ENCODE results near the gene ACTA2. TPM values are rescaled to one million over a fixed set of nuclear protein-coding genes. Genes with fewer than 3 reads are reported as not detected.

ACTA2 gene
- total RNA-seq, 2 experiments from 2014 or later = 20.5 to 20.7 TPM

GRCh38 chr10:88913127-88913526 is 39.4 kb downstream of the ACTA2 start:
- ChIA-PET CTCF (no interaction called here), POLR2A (no interaction called here)

- ChIA-PET POLR2A (no interaction called here), CTCF (interaction anchor here (0.7 kb wide), 1 partner anchor 20 kb away, joined by 3 read pairs; no protein-coding TSS in a partner anchor)
These were observed 40.7 kb downstream of the ACTA2 start for GRCh38 chr10:88911851-88912250.

- POLR2A ChIA-PET = no interaction called here
- CTCF ChIA-PET = no interaction called here
These were observed 41.5 kb downstream of the ACTA2 start for GRCh38 chr10:88911116-88911515.

- CTCF ChIA-PET = no interaction called here
- POLR2A ChIA-PET = interaction anchor here (1.6 kb wide), 1 partner anchor 28 kb away, joined by 3 read pairs; the partner anchor contains the start of gene STAMBPL1
These were observed 44.4 kb downstream of the ACTA2 start for GRCh38 chr10:88908194-88908593.

- ChIA-PET CTCF (interaction anchor here (0.9 to 1.0 kb wide), 2 partner anchors 26 to 300 kb away, joined by 3 to 4 read pairs; partner anchors contain the start of gene CH25H), POLR2A (interaction anchor here (1.6 kb wide), 1 partner anchor 27 kb away, joined by 3 read pairs; the partner anchor contains the start of gene STAMBPL1)
These were observed 45.7 kb downstream of the ACTA2 start for GRCh38 chr10:88906921-88907320.

- CTCF ChIA-PET = no interaction called here
- POLR2A ChIA-PET = no interaction called here
These were observed 48.9 kb downstream of the ACTA2 start for GRCh38 chr10:88903715-88904114.

- CTCF ChIA-PET = interaction anchor here (1.0 to 1.5 kb wide), 5 partner anchors 18 to 33 kb away, joined by 3 to 5 read pairs (median 3); partner anchors contain the start of gene STAMBPL1
- POLR2A ChIA-PET = interaction anchor here (0.8 to 0.9 kb wide), 2 partner anchors 22 to 88 kb away, joined by 3 read pairs; partner anchors contain the start of genes FAS and STAMBPL1
These were observed 50.4 kb downstream of the ACTA2 start for GRCh38 chr10:88901984-88902789.

- POLR2A ChIA-PET = interaction anchor here (0.8 to 0.9 kb wide), 2 partner anchors 21 to 89 kb away, joined by 3 read pairs; partner anchors contain the start of genes FAS and STAMBPL1
- CTCF ChIA-PET = interaction anchor here (1.0 to 1.5 kb wide), 5 partner anchors 17 to 33 kb away, joined by 3 to 5 read pairs (median 3); partner anchors contain the start of gene STAMBPL1
These were observed 51.2 kb downstream of the ACTA2 start for GRCh38 chr10:88901206-88901983.

GRCh38 chr10:88899886-88900285 is 52.7 kb downstream of the ACTA2 start:
- ChIA-PET CTCF (interaction anchor here (1.5 kb wide), 1 partner anchor 64 kb away, joined by 4 read pairs; no protein-coding TSS in a partner anchor), POLR2A (no interaction called here)

- ChIA-PET POLR2A (no interaction called here), CTCF (interaction anchor here (0.6 to 1.1 kb wide), 2 partner anchors 19 to 80 kb away, joined by 3 to 4 read pairs; partner anchors contain the start of gene STAMBPL1)
These were observed 53.8 kb downstream of the ACTA2 start for GRCh38 chr10:88898727-88899126.

GRCh38 chr10:88896994-88897853 is 55.3 kb downstream of the ACTA2 start:
- POLR2A ChIA-PET = interaction anchor here (1.0 kb wide), 1 partner anchor 17 kb away, joined by 4 read pairs; the partner anchor contains the start of gene STAMBPL1
- CTCF ChIA-PET = no interaction called here

GRCh38 chr10:88896372-88896993 is 56.1 kb downstream of the ACTA2 start:
- ChIA-PET CTCF (no interaction called here), POLR2A (interaction anchor here (1.0 kb wide), 1 partner anchor 16 kb away, joined by 4 read pairs; the partner anchor contains the start of gene STAMBPL1)

GRCh38 chr10:88895250-88895649 is 57.3 kb downstream of the ACTA2 start:
- POLR2A ChIA-PET = no interaction called here
- CTCF ChIA-PET = interaction anchor here (0.8 to 1.2 kb wide), 2 partner anchors 59 to 307 kb away, joined by 3 read pairs; no protein-coding TSS in a partner anchor

- ChIA-PET POLR2A (no interaction called here), CTCF (no interaction called here)
These were observed 59.0 kb downstream of the ACTA2 start for GRCh38 chr10:88893611-88894010.

GRCh38 chr10:88892222-88892967 is 60.2 kb downstream of the ACTA2 start:
- ChIA-PET POLR2A (no interaction called here), CTCF (interaction anchor here (0.7 kb wide), 2 partner anchors 27 to 58 kb away, joined by 3 to 4 read pairs; no protein-coding TSS in a partner anchor)

- POLR2A ChIA-PET = no interaction called here
- CTCF ChIA-PET = interaction anchor here (0.8 kb wide), 1 partner anchor 316 kb away, joined by 3 read pairs; no protein-coding TSS in a partner anchor
These were observed 61.7 kb downstream of the ACTA2 start for GRCh38 chr10:88890681-88891381.

Data from activated CD8-positive, alpha-beta memory T cell treated with anti-CD3 and anti-CD28 coated beads for 36 hours (primary cell).